Measurements from ENCODE around the gene TIMM10. TPM values are rescaled to one million over a fixed set of nuclear protein-coding genes. Genes with fewer than 3 reads are reported as not detected.

Gene TIMM10
- total and polyA plus RNA-seq, 5 donors = 40.6 to 68.8 (median 53.0) TPM

GRCh38 chr11:57514538-57515331 lies 15.8 kb downstream of the TIMM10 start:
- peak overlapping the region; percentile 22 for H3K27ac ChIP-seq (ENCODE audit: low read length)
- intact Hi-C loops (cut with DNase I) = no loop called here
- H3K27me3 ChIP-seq (ENCODE audit: control insufficient read depth, insufficient read depth) = no peaks in the 10 kb centered on the region
- H3K4me3 ChIP-seq (ENCODE audit: low read length) = peak overlapping the region; percentile 80
- no peaks in the 10 kb centered on the region for H3K9me3 ChIP-seq (ENCODE audit: control insufficient read depth, low read length)
- DNase-seq (peak; percentile 61 to 89 (median 88)), ATAC-seq (peak; percentile 77 to 81)
- no peaks in the 10 kb centered on the region for H3K4me1 ChIP-seq (ENCODE audit: control insufficient read depth, insufficient read depth, low read length)
- WGBS = under 1% methylated on average over 57 of the region's 57 CpGs

- H3K27me3 ChIP-seq (ENCODE audit: control insufficient read depth, insufficient read depth) = no peaks in the 10 kb centered on the region
- peak overlapping the region; percentile 80 for H3K4me3 ChIP-seq (ENCODE audit: low read length)
- H3K4me1 ChIP-seq (ENCODE audit: control insufficient read depth, insufficient read depth, low read length) = no peaks in the 10 kb centered on the region
- no peaks in the 10 kb centered on the region for H3K9me3 ChIP-seq (ENCODE audit: control insufficient read depth, low read length)
- no peak overlapping the region for H3K27ac ChIP-seq (ENCODE audit: low read length)
- 10% methylated on average over 35 of the region's 35 CpGs for WGBS
- DNase-seq = peak; percentile 50 to 82 (median 79)
- ATAC-seq = peak; percentile 73 to 75
- intact Hi-C loops (cut with DNase I) = no loop called here
Observed at GRCh38 chr11:57513911-57514537, 16.5 kb downstream of the TIMM10 start.

GRCh38 chr11:57513452-57513795 lies 17.1 kb downstream of the TIMM10 start:
- intact Hi-C loops (cut with DNase I) = no loop called here
- no peak overlapping the region for H3K4me3 ChIP-seq (ENCODE audit: low read length)
- WGBS = 27% methylated on average over 1 of the region's 1 CpG
- H3K27ac ChIP-seq (ENCODE audit: low read length) = no peak overlapping the region
- no peaks in the 10 kb centered on the region for H3K4me1 ChIP-seq (ENCODE audit: control insufficient read depth, insufficient read depth, low read length)
- ATAC-seq = no peak
- H3K27me3 ChIP-seq (ENCODE audit: control insufficient read depth, insufficient read depth) = no peaks in the 10 kb centered on the region
- DNase-seq = no peak
- no peaks in the 10 kb centered on the region for H3K9me3 ChIP-seq (ENCODE audit: control insufficient read depth, low read length)

GRCh38 chr11:57512646-57513451 lies 17.7 kb downstream of the TIMM10 start:
- H3K27ac ChIP-seq (ENCODE audit: low read length) = no peak overlapping the region
- no peaks in the 10 kb centered on the region for H3K27me3 ChIP-seq (ENCODE audit: control insufficient read depth, insufficient read depth)
- intact Hi-C loops (cut with DNase I) = no loop called here
- no peaks in the 10 kb centered on the region for H3K4me1 ChIP-seq (ENCODE audit: control insufficient read depth, insufficient read depth, low read length)
- no peaks in the 10 kb centered on the region for H3K9me3 ChIP-seq (ENCODE audit: control insufficient read depth, low read length)
- 81% methylated on average over 12 of the region's 12 CpGs for WGBS
- no peak overlapping the region for H3K4me3 ChIP-seq (ENCODE audit: low read length)
- no peak for ATAC-seq
- DNase-seq = no peak

GRCh38 chr11:57511741-57512430 lies 18.7 kb downstream of the TIMM10 start:
- 91% methylated on average over 6 of the region's 6 CpGs for WGBS
- no peak overlapping the region for H3K4me3 ChIP-seq (ENCODE audit: low read length)
- intact Hi-C loops (cut with DNase I) = no loop called here

GRCh38 chr11:57508341-57509170 lies 22.0 kb downstream of the TIMM10 start:
- H3K27ac ChIP-seq (ENCODE audit: low read length) = no peak overlapping the region
- H3K27me3 ChIP-seq (ENCODE audit: control insufficient read depth, insufficient read depth) = no peaks in the 10 kb centered on the region
- ATAC-seq (no peak), DNase-seq (no peak)
- H3K9me3 ChIP-seq (ENCODE audit: control insufficient read depth, low read length) = no peaks in the 10 kb centered on the region
- WGBS = 91% methylated on average over 7 of the region's 7 CpGs
- no peak overlapping the region for H3K4me3 ChIP-seq (ENCODE audit: low read length)
- intact Hi-C loops (cut with DNase I) = no loop called here
- H3K4me1 ChIP-seq (ENCODE audit: control insufficient read depth, insufficient read depth, low read length) = no peaks in the 10 kb centered on the region

More at GRCh38 chr11:57511741-57512430, 18.7 kb downstream of the TIMM10 start:
- no peaks in the 10 kb centered on the region for H3K4me1 ChIP-seq (ENCODE audit: control insufficient read depth, insufficient read depth, low read length)
- no peaks in the 10 kb centered on the region for H3K27me3 ChIP-seq (ENCODE audit: control insufficient read depth, insufficient read depth)
- ATAC-seq (no peak), DNase-seq (no peak)
- H3K9me3 ChIP-seq (ENCODE audit: control insufficient read depth, low read length) = no peaks in the 10 kb centered on the region
- no peak overlapping the region for H3K27ac ChIP-seq (ENCODE audit: low read length)

- Histone ChIP-seq H3K27ac (ENCODE audit: low read length) (no peak overlapping the region), H3K9me3 (ENCODE audit: control insufficient read depth, low read length) (no peaks in the 10 kb centered on the region), H3K4me1 (ENCODE audit: control insufficient read depth, insufficient read depth, low read length) (peaks cover 4% of the 10 kb centered on the region), H3K27me3 (ENCODE audit: control insufficient read depth, insufficient read depth) (no peaks in the 10 kb centered on the region), H3K4me3 (ENCODE audit: low read length) (no peak overlapping the region)
- no peak for ATAC-seq
- WGBS = 93% methylated on average over 1 of the region's 1 CpG
- DNase-seq = no peak
- intact Hi-C loops (cut with DNase I) = no loop called here
Observed at GRCh38 chr11:57506522-57506921, 24.0 kb downstream of the TIMM10 start.

- Histone ChIP-seq H3K4me3 (ENCODE audit: low read length) (no peak overlapping the region), H3K4me1 (ENCODE audit: control insufficient read depth, insufficient read depth, low read length) (peaks cover 12% of the 10 kb centered on the region), H3K27ac (ENCODE audit: low read length) (no peak overlapping the region), H3K27me3 (ENCODE audit: control insufficient read depth, insufficient read depth) (no peaks in the 10 kb centered on the region), H3K9me3 (ENCODE audit: control insufficient read depth, low read length) (no peaks in the 10 kb centered on the region)
- DNase-seq = no peak
- 72% methylated on average over 4 of the region's 4 CpGs for WGBS
- intact Hi-C loops (cut with DNase I) = no loop called here
- no peak for ATAC-seq
Observed at GRCh38 chr11:57504511-57504910, 26.0 kb downstream of the TIMM10 start.

- H3K4me1 ChIP-seq (ENCODE audit: control insufficient read depth, insufficient read depth, low read length) = peaks cover 17% of the 10 kb centered on the region
- DNase-seq = no peak
- intact Hi-C loops (cut with DNase I) = no loop called here
- no peaks in the 10 kb centered on the region for H3K27me3 ChIP-seq (ENCODE audit: control insufficient read depth, insufficient read depth)
- no peak for ATAC-seq
- no peak overlapping the region for H3K27ac ChIP-seq (ENCODE audit: low read length)
- no peaks in the 10 kb centered on the region for H3K9me3 ChIP-seq (ENCODE audit: control insufficient read depth, low read length)
- no peak overlapping the region for H3K4me3 ChIP-seq (ENCODE audit: low read length)
Observed at GRCh38 chr11:57502870-57503269, 27.7 kb downstream of the TIMM10 start.

- WGBS = 98% methylated on average over 3 of the region's 3 CpGs
- ATAC-seq (no peak), DNase-seq (no peak)
- intact Hi-C loops (cut with DNase I) = no loop called here
- Histone ChIP-seq H3K27me3 (ENCODE audit: control insufficient read depth, insufficient read depth) (no peaks in the 10 kb centered on the region), H3K9me3 (ENCODE audit: control insufficient read depth, low read length) (no peaks in the 10 kb centered on the region), H3K27ac (ENCODE audit: low read length) (peak overlapping the region; percentile 60), H3K4me1 (ENCODE audit: control insufficient read depth, insufficient read depth, low read length) (peaks cover 17% of the 10 kb centered on the region), H3K4me3 (ENCODE audit: low read length) (no peak overlapping the region)
Observed at GRCh38 chr11:57502376-57502775, 28.2 kb downstream of the TIMM10 start.

Measured in right cardiac atrium (tissue), 5 donors.